Measurements from ENCODE around the gene FOXJ2.
A peak's percentile ranks its signal among the peaks of the same experiment; 100 is the strongest.
"Not testable (repeated sequence)": the region's sequence is repeated elsewhere in the genome, so short reads cannot be mapped to it uniquely, and the experiment has no call there.

The FOXJ2 gene

GRCh38 chr12:8032242-8033152 lies at the start of gene FOXJ2:
FOXJ2 (plus strand) TSS chr12:8032716; CDS start chr12:8039833, 7,117 bp downstream.
- DNase-seq: peak; percentile 91

GRCh38 chr12:7983019-7983418 lies 49.5 kb upstream of the FOXJ2 start:
- not testable (repeated sequence) for DNase-seq

- DNase-seq: not testable (repeated sequence)
Observed at GRCh38 chr12:7983460-7983859, 49.1 kb upstream of the FOXJ2 start.

GRCh38 chr12:7984900-7985299 lies 47.6 kb upstream of the FOXJ2 start:
- no peak for DNase-seq

- DNase-seq: no peak
Observed at GRCh38 chr12:7985802-7986418, 46.6 kb upstream of the FOXJ2 start.

- DNase-seq: no peak
Observed at GRCh38 chr12:7989827-7990491, 42.6 kb upstream of the FOXJ2 start.

- no peak for DNase-seq
Observed at GRCh38 chr12:7991535-7991934, 41.0 kb upstream of the FOXJ2 start.

- DNase-seq: no peak
Observed at GRCh38 chr12:7994731-7995205, 37.7 kb upstream of the FOXJ2 start.

- DNase-seq: peak; percentile 82
Observed at GRCh38 chr12:7995266-7995963, 37.1 kb upstream of the FOXJ2 start.

- not testable (repeated sequence) for DNase-seq
Observed at GRCh38 chr12:8000827-8001226, 31.7 kb upstream of the FOXJ2 start.

- not testable (repeated sequence) for DNase-seq
Observed at GRCh38 chr12:8001496-8001895, 31.0 kb upstream of the FOXJ2 start.

GRCh38 chr12:8004897-8005296 lies 27.6 kb upstream of the FOXJ2 start:
- not testable (repeated sequence) for DNase-seq

GRCh38 chr12:8011331-8011730 lies 21.2 kb upstream of the FOXJ2 start:
- DNase-seq: no peak

- no peak for DNase-seq
Observed at GRCh38 chr12:8012651-8013309, 19.7 kb upstream of the FOXJ2 start.

- DNase-seq: no peak
Observed at GRCh38 chr12:8014836-8015235, 17.7 kb upstream of the FOXJ2 start.

GRCh38 chr12:8018213-8018612 lies 14.3 kb upstream of the FOXJ2 start:
- not testable (repeated sequence) for DNase-seq

GRCh38 chr12:8018666-8019581 lies 13.6 kb upstream of the FOXJ2 start:
- peak; percentile 62 for DNase-seq

GRCh38 chr12:8026291-8026900 lies 6.1 kb upstream of the FOXJ2 start:
- peak; percentile 99 for DNase-seq

GRCh38 chr12:8027856-8028255 lies 4.7 kb upstream of the FOXJ2 start:
- no peak for DNase-seq

GRCh38 chr12:8028267-8028666 lies 4.2 kb upstream of the FOXJ2 start:
- DNase-seq: no peak

GRCh38 chr12:8030189-8030588 lies 2.3 kb upstream of the FOXJ2 start:
- DNase-seq: no peak

Data from left hindlimb (tissue), 1 donor.